Measurements from ENCODE around the gene RHOF. TPM values are rescaled to one million over a fixed set of nuclear protein-coding genes. Genes with fewer than 3 reads are reported as not detected.

RHOF gene
- total and polyA plus RNA-seq, 2 of the 13 experiments (the other 11 are each of a cell fraction or from before 2014, with no cell fraction given) = 14.6 to 32.2 TPM

GRCh38 chr12:121773011-121773777 is 20.3 kb downstream of the RHOF start (continued):
- no peak for TF ChIP-seq DR1 (CRISPR knock-in tag; IDR thresholded peaks at IDR 0.05)
- TF ChIP-seq NFIB (CRISPR knock-in tag; IDR thresholded peaks at IDR 0.05; ENCODE audit: borderline replicate concordance) = no peak
- TF ChIP-seq ZNF883 (CRISPR knock-in tag; IDR thresholded peaks at IDR 0.05; ENCODE audit: not compliant biosample characterization) = no peak
- TF ChIP-seq ZNF407 (CRISPR knock-in tag; IDR thresholded peaks at IDR 0.05; ENCODE audit: not compliant biosample characterization) = no peak
- TF ChIP-seq ZMYM4 (CRISPR knock-in tag; IDR thresholded peaks at IDR 0.05) = no peak
- peak; percentile 39 for TF ChIP-seq ZNF781 (CRISPR knock-in tag; IDR thresholded peaks at IDR 0.05; ENCODE audit: borderline replicate concordance, not compliant biosample characterization)
- TF ChIP-seq MTA1 (CRISPR knock-in tag; IDR thresholded peaks at IDR 0.05; ENCODE audit: borderline replicate concordance) = no peak
- no peak for TF ChIP-seq NFYB (CRISPR knock-in tag; IDR thresholded peaks at IDR 0.05)
- no peak for TF ChIP-seq SOX5 (CRISPR knock-in tag; IDR thresholded peaks at IDR 0.05; ENCODE audit: borderline replicate concordance)
- peak; percentile 66; the same call in 1 of the 2 replicates for TF ChIP-seq KDM2A (CRISPR knock-in tag; IDR thresholded peaks at IDR 0.05; ENCODE audit: borderline replicate concordance, low read depth)
- 0 out of 2 replicates have a peak, but pooled peaks have one; percentile 5 for TF ChIP-seq CEBPG (CRISPR knock-in tag; IDR thresholded peaks at IDR 0.05)
- TF ChIP-seq ZFP36L1 (CRISPR knock-in tag; IDR thresholded peaks at IDR 0.05) = no peak
- no peak for TF ChIP-seq SP4 (CRISPR knock-in tag; IDR thresholded peaks at IDR 0.05)
- TF ChIP-seq POGZ (CRISPR knock-in tag; IDR thresholded peaks at IDR 0.05) = no peak; the same call in 1 of the 2 replicates
- TF ChIP-seq LCORL (IDR thresholded peaks at IDR 0.05) = no peak
- TF ChIP-seq LCORL (CRISPR knock-in tag; IDR thresholded peaks at IDR 0.05) = 0 out of 2 replicates have a peak, but pooled peaks have one; percentile 41
- no peak for TF ChIP-seq TOE1 (CRISPR knock-in tag; IDR thresholded peaks at IDR 0.05)

Measured in HepG2 (cell line).